H1 (cell line): Measurements from ENCODE around the gene SUDS3. TPM values are rescaled to one million over a fixed set of nuclear protein-coding genes. Genes with fewer than 3 reads are reported as not detected.

Experiments
- CTCF ChIA-PET: fragments of 300-600 bp; sonication (Branson Sonifier 250); formaldehyde crosslinking; loops from one replicate; lab custom pipeline; 2021; ENCODE audit not compliant: partially characterized antibody; lab: Charles Lee
- POLR2A ChIA-PET: fragments of 300-600 bp; sonication (Branson Sonifier 250); formaldehyde crosslinking; loops from one replicate; lab custom pipeline; 2021; ENCODE audit warnings: inconsistent platforms; ENCODE audit not compliant: partially characterized antibody; lab: Charles Lee
- DNase-seq, 2 experiments: peaks; one replicate each; pipeline versions ENCODE4 v3.0.0 to v3.0.0-alpha.2; 2010 to 2022; ENCODE audit warnings: low spot score in 2 of 2, low read depth in 1 of 2, mixed read lengths in 1 of 2
- FAIRE-seq: peaks from 2 replicates; lab custom pipeline; 2011; peaks lifted over from hg19 to GRCh38; lab: Jason Lieb, UNC
- H2AFZ ChIP-seq: 2 replicates; pipeline ENCODE4 v1.8.1; 2012; ENCODE audit warnings: low read length, inconsistent platforms
- H2AK5ac ChIP-seq: 2 replicates; pipeline ENCODE4 v1.6.1; 2013; ENCODE audit warnings: low read depth, low read length
- H2BK120ac ChIP-seq: replicated peaks from 2 replicates; pipeline ENCODE3; 2013; ENCODE audit warnings: low read depth, low read length, inconsistent platforms
- H2BK12ac ChIP-seq: 2 replicates; pipeline ENCODE4 v1.6.1; 2013; ENCODE audit warnings: low read depth, low read length
- H2BK15ac ChIP-seq: 2 replicates; pipeline ENCODE4 v1.6.1; 2013; ENCODE audit warnings: low read length
- H2BK20ac ChIP-seq: 2 replicates; pipeline ENCODE4 v1.6.1; 2013; ENCODE audit warnings: low read length
- H2BK5ac ChIP-seq: 2 replicates; pipeline ENCODE4 v1.6.1; 2013; ENCODE audit warnings: low read depth, low read length
- H3K14ac ChIP-seq: 2 replicates; pipeline ENCODE4 v1.6.1; 2013; ENCODE audit warnings: inconsistent platforms; ENCODE audit not compliant: insufficient read length
- H3K18ac ChIP-seq: 2 replicates; pipeline ENCODE4 v1.6.1; 2013; ENCODE audit warnings: low read length; ENCODE audit errors: extremely low read depth
- H3K23ac ChIP-seq: 2 replicates; pipeline ENCODE4 v1.6.1; 2013; ENCODE audit warnings: inconsistent platforms; ENCODE audit not compliant: insufficient read length
- H3K23me2 ChIP-seq: 2 replicates; pipeline ENCODE4 v1.6.1; 2013; ENCODE audit warnings: low read depth, low read length
- H3K27ac ChIP-seq: 2 replicates; pipeline ENCODE4 v1.6.1; 2011; ENCODE audit warnings: low read depth, low read length, inconsistent platforms
- H3K27me3 ChIP-seq, 4 experiments: replicated peaks in 1 of 4; 1 replicate in 1 of 4; 2 replicates in 3 of 4; pipeline versions ENCODE4 v1.6.1 to v1.8.1; 2011 to 2013; ENCODE audit warnings: low read length in 3 of 4, mild to moderate bottlenecking in 3 of 4, inconsistent platforms in 2 of 4, mixed read lengths in 2 of 4, moderate library complexity in 1 of 4; ENCODE audit not compliant: control insufficient read depth in 3 of 4, insufficient read depth in 3 of 4; ENCODE audit errors: extremely low read depth in 1 of 4
- H3K36me3 ChIP-seq, 4 experiments: 2 replicates each; pipeline versions ENCODE4 v1.6.1 to v1.8.1; 2011 to 2013; ENCODE audit warnings: mild to moderate bottlenecking in 4 of 4, low read length in 3 of 4, moderate library complexity in 2 of 4, control low read depth in 1 of 4, inconsistent platforms in 1 of 4; ENCODE audit not compliant: insufficient read depth in 4 of 4, control insufficient read depth in 2 of 4
- H3K4ac ChIP-seq: replicated peaks from 2 replicates; pipeline ENCODE3; 2013; ENCODE audit warnings: low read length, low read depth, mixed read lengths, inconsistent platforms; ENCODE audit not compliant: insufficient read length
- H3K4me1 ChIP-seq, 4 experiments: replicated peaks in 1 of 4; 1 replicate in 1 of 4; 2 replicates in 3 of 4; pipeline versions ENCODE4 v1.6.1 to v1.8.1; 2011 to 2013; ENCODE audit warnings: low read length in 3 of 4, inconsistent platforms in 2 of 4, mixed read lengths in 1 of 4; ENCODE audit not compliant: insufficient read depth in 4 of 4, control insufficient read depth in 3 of 4
- H3K4me2 ChIP-seq, 2 experiments: 2 replicates each; pipeline versions ENCODE4 v1.6.1 to v1.8.1; 2011 to 2013; ENCODE audit warnings: low read depth in 2 of 2, low read length in 2 of 2, control low read depth in 1 of 2, inconsistent platforms in 1 of 2, mild to moderate bottlenecking in 1 of 2; ENCODE audit not compliant: insufficient read depth in 1 of 2
- H3K4me3 ChIP-seq, 4 experiments: fragments of 200-600, 300-600 bp in 1 of 4; sonication (generic), shearing (Covaris generic), sonication (Bioruptor Twin) in 1 of 4; 2 replicates each; pipeline versions ENCODE4 v1.5.1 to v1.8.1; 2011 to 2016; ENCODE audit warnings: low read length in 4 of 4, low read depth in 3 of 4, control low read depth in 2 of 4, inconsistent platforms in 2 of 4, mild to moderate bottlenecking in 2 of 4, mixed read lengths in 1 of 4, moderate library complexity in 1 of 4; ENCODE audit not compliant: insufficient read depth in 2 of 4; ENCODE audit errors: extremely low read depth in 1 of 4
- H3K56ac ChIP-seq: replicated peaks from 2 replicates; pipeline ENCODE3; 2013; ENCODE audit warnings: low read depth, mild to moderate bottlenecking, mixed read lengths, low read length, inconsistent platforms; ENCODE audit not compliant: insufficient read length
- H3K79me1 ChIP-seq: 2 replicates; pipeline ENCODE4 v1.6.1; 2013; ENCODE audit warnings: low read depth, low read length, control low read depth
- H3K79me2 ChIP-seq, 2 experiments: 2 replicates each; pipeline versions ENCODE4 v1.6.1 to v1.8.1; 2012 to 2013; ENCODE audit warnings: low read length in 2 of 2, mild to moderate bottlenecking in 2 of 2, inconsistent platforms in 1 of 2; ENCODE audit not compliant: insufficient read depth in 2 of 2, control insufficient read depth in 1 of 2
- H3K9ac ChIP-seq, 4 experiments: replicated peaks in 1 of 4; 1 replicate in 1 of 4; 2 replicates in 3 of 4; pipeline versions ENCODE4 v1.6.1 to v1.8.1; 2011 to 2013; ENCODE audit warnings: low read depth in 3 of 4, low read length in 3 of 4, control low read depth in 2 of 4, mild to moderate bottlenecking in 2 of 4, moderate library complexity in 2 of 4, inconsistent platforms in 1 of 4; ENCODE audit errors: extremely low read depth in 1 of 4
- H3K9me3 ChIP-seq, 2 experiments: 2 replicates each; pipeline versions ENCODE4 v1.6.1 to v1.8.1; 2012 to 2013; ENCODE audit warnings: mild to moderate bottlenecking in 2 of 2, moderate library complexity in 2 of 2, control low read depth in 1 of 2, inconsistent platforms in 1 of 2, low read depth in 1 of 2, low read length in 1 of 2, mixed read lengths in 1 of 2; ENCODE audit not compliant: insufficient read depth in 2 of 2
- H4K20me1 ChIP-seq, 2 experiments: replicated peaks in 1 of 2; 2 replicates each; pipeline versions ENCODE3 to v1.8.1; 2011 to 2013; ENCODE audit warnings: inconsistent platforms in 2 of 2, low read length in 2 of 2, mild to moderate bottlenecking in 1 of 2; ENCODE audit not compliant: insufficient read depth in 2 of 2, control insufficient read depth in 1 of 2
- H4K5ac ChIP-seq: 2 replicates; pipeline ENCODE4 v1.6.1; 2013; ENCODE audit warnings: low read length, low read depth, mixed read lengths, inconsistent platforms; ENCODE audit not compliant: insufficient read length
- H4K8ac ChIP-seq: 2 replicates; pipeline ENCODE4 v1.8.0; 2013; ENCODE audit warnings: mild to moderate bottlenecking, moderate library complexity, low read length, inconsistent platforms; ENCODE audit not compliant: insufficient read depth; ENCODE audit errors: extremely low read depth
- H4K91ac ChIP-seq: replicated peaks from 2 replicates; pipeline ENCODE3; 2013; ENCODE audit warnings: low read length, mixed read lengths, inconsistent platforms; ENCODE audit not compliant: insufficient read length
- BACH1 ChIP-seq: IDR thresholded peaks from 2 replicates; pipeline ENCODE4 v1.6.1; 2012; ENCODE audit warnings: low read length, improper control_type of control experiment
- BCL11A ChIP-seq, 2 experiments: IDR thresholded peaks; one replicate each; pipeline ENCODE4 v1.6.1; 2011; ENCODE audit warnings: low read depth in 2 of 2, low read length in 2 of 2, mild to moderate bottlenecking in 2 of 2
- CHD1 ChIP-seq: IDR thresholded peaks from 2 replicates; pipeline ENCODE4 v1.6.1; 2012; ENCODE audit warnings: low read depth, low read length, improper control_type of control experiment
- NANOG ChIP-seq: IDR thresholded peaks from 2 replicates; pipeline ENCODE4 v1.6.1; 2011; ENCODE audit warnings: low read length, low read depth, mild to moderate bottlenecking, inconsistent platforms; ENCODE audit not compliant: insufficient read depth, poor library complexity, severe bottlenecking
- RBBP5 ChIP-seq: IDR thresholded peaks from 2 replicates; pipeline ENCODE4 v1.7.1; 2012; ENCODE audit warnings: low read depth, mild to moderate bottlenecking, inconsistent platforms, low read length, moderate library complexity, borderline replicate concordance
- RFX5 ChIP-seq: IDR thresholded peaks from 2 replicates; pipeline ENCODE4 v1.6.1; 2011; ENCODE audit warnings: low read depth, low read length, improper control_type of control experiment, borderline replicate concordance
- RXRA ChIP-seq: IDR thresholded peaks from 2 replicates; pipeline ENCODE4 v1.6.1; 2011; ENCODE audit warnings: low read depth, mild to moderate bottlenecking, low read length, moderate library complexity; ENCODE audit not compliant: insufficient read depth
- SUZ12 ChIP-seq: fragments of 200-600 bp; sonication (generic); IDR thresholded peaks from 2 replicates; pipeline ENCODE4 v1.6.1; 2012; ENCODE audit warnings: mild to moderate bottlenecking, inconsistent platforms, low read length, moderate library complexity, mixed read lengths
- TBP ChIP-seq: IDR thresholded peaks from 2 replicates; pipeline ENCODE4 v1.6.1; 2011; ENCODE audit warnings: low read depth, low read length, improper control_type of control experiment
- TCF12 ChIP-seq: IDR thresholded peaks from 2 replicates; pipeline ENCODE4 v1.6.1; 2011; ENCODE audit warnings: low read depth, mild to moderate bottlenecking, low read length
- YY1 ChIP-seq: IDR thresholded peaks from 2 replicates; pipeline ENCODE4 v1.6.1; 2011; ENCODE audit warnings: low read depth, mild to moderate bottlenecking, low read length
- ZNF274 ChIP-seq: IDR thresholded peaks from 2 replicates; pipeline ENCODE4 v1.7.0; 2012; ENCODE audit warnings: low read length, borderline replicate concordance; ENCODE audit errors: extremely low read depth
- WGBS, 2 experiments: shearing (Covaris generic) in 1 of 2; methylation state at CpG; one replicate each; pipeline versions ENCODE4 v1.1.6 to v1.1.7; 2013 to 2015; ENCODE audit warnings: low lambda C conversion rate in 2 of 2, mixed read lengths in 2 of 2, inconsistent platforms in 1 of 2, low coverage in 1 of 2, missing lambda C conversion rate in 1 of 2; ENCODE audit not compliant: insufficient replicate concordance in 2 of 2, insufficient coverage in 1 of 2, insufficient read length in 1 of 2; ENCODE audit errors: extremely low coverage in 1 of 2, missing lambda C conversion rate in 1 of 2; 5-methylcytosine and 5-hydroxymethylcytosine counted together
- polyA plus RNA-seq, 7 experiments: library from polyadenylated mRNA; depleted of rRNA in 3 of 7; stranded (reverse) in 5 of 7; unstranded in 2 of 7; fragments of >200 nt in 5 of 7; fragments of 200-250 nt in 2 of 7; gene quantifications; 1 replicate in 5 of 7; 2 replicates in 1 of 7; 4 replicates in 1 of 7; pipeline versions ENCODE4 v1.2.1 to v1.2.3, GENCODE V29; 2011 to 2013; ENCODE audit warnings: missing spikeins in 2 of 7, mixed read lengths in 2 of 7
- total RNA-seq: library from RNA; stranded (reverse); fragmentation: NEBNext Ultra II Directional; extraction: Animal tissue kit (Norgen Biotek cat#: 25700); gene quantifications from 2 replicates; pipeline ENCODE4 v1.2.1, GENCODE V29; 2021
- TF ChIP-seq, protein P1 (sequence below): IDR thresholded peaks from 2 replicates; pipeline ENCODE4 v1.6.1; 2012; ENCODE audit warnings: inconsistent platforms
- TF ChIP-seq, protein P2 (sequence below): IDR thresholded peaks from 2 replicates; pipeline ENCODE4 v1.6.1; 2012; ENCODE audit warnings: inconsistent platforms

Gene SUDS3
- total and polyA plus RNA-seq, 2 of the 8 experiments (the other 6 are each of a cell fraction or from before 2014, with no cell fraction given) = 30.0 to 58.7 TPM

DNA sequence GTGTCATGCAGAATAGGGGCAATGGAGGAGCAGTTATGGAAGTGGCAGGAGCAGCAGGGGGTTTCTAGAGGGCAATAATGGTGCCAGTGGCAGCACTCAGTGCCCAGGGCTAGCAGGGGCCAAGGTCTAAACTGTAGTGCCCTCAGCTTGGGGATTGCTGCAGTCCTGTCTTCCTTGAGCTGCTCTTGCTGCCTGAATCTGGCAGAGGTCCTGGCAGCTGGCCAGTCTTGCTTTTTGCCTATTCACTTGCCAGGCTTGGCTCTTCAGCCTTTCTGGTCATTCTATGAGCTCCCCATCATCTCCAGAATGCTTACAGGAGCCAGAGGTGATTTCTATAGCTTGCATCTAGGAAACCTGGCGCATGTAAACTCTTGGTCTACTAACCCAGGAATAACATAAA lies 72.0 kb downstream of the SUDS3 start:
- no peak overlapping the region for H3K9ac ChIP-seq
- no peak overlapping the region for H2BK120ac ChIP-seq
- H3K4me2 ChIP-seq = no peak overlapping the region
- H3K23ac ChIP-seq = no peak overlapping the region
- H3K79me2 ChIP-seq = no peaks in the 10 kb centered on the region
- no peak overlapping the region for H2BK12ac ChIP-seq
- POLR2A ChIA-PET = no interaction called here
- H3K27ac ChIP-seq = no peak overlapping the region
- DNase-seq = no peak
- H3K4me1 ChIP-seq = no peaks in the 10 kb centered on the region
- FAIRE-seq = no peak
- WGBS, 2 experiments = 83% methylated on average over 1 of the region's 1 CpG; no CpG with 5 or more reads in 1 of the 2 experiments
- no peak overlapping the region for H3K4ac ChIP-seq
- no peak overlapping the region for H4K5ac ChIP-seq
- no peak overlapping the region for H3K56ac ChIP-seq
- no peak overlapping the region for H3K14ac ChIP-seq
- no peak overlapping the region for H3K4me3 ChIP-seq
- H2BK5ac ChIP-seq = no peak overlapping the region
- H2AFZ ChIP-seq = no peak overlapping the region
- H2BK15ac ChIP-seq = no peak overlapping the region
- H2BK20ac ChIP-seq = no peak overlapping the region
- H3K23me2 ChIP-seq = no peaks in the 10 kb centered on the region
- no peaks in the 10 kb centered on the region for H3K27me3 ChIP-seq
- no peaks in the 10 kb centered on the region for H3K36me3 ChIP-seq
- H3K9me3 ChIP-seq = no peaks in the 10 kb centered on the region
- H4K8ac ChIP-seq = no peak overlapping the region
- H2AK5ac ChIP-seq = no peak overlapping the region
- H3K18ac ChIP-seq = no peak overlapping the region
- H3K79me1 ChIP-seq = no peaks in the 10 kb centered on the region
- peak overlapping the region; percentile 30 for H4K91ac ChIP-seq
- H4K20me1 ChIP-seq = no peaks in the 10 kb centered on the region
- CTCF ChIA-PET = interaction anchor here (0.6 to 1.2 kb wide), 3 partner anchors 12 to 1045 kb away, joined by 3 to 5 read pairs (median 3); no protein-coding TSS in a partner anchor
- no peak for TF ChIP-seq ZNF274
- no peak for TF ChIP-seq TCF12
- TF ChIP-seq, protein P1, sequence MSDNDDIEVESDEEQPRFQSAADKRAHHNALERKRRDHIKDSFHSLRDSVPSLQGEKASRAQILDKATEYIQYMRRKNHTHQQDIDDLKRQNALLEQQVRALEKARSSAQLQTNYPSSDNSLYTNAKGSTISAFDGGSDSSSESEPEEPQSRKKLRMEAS = no peak
- no peak for TF ChIP-seq RFX5
- no peak for TF ChIP-seq NANOG
- TF ChIP-seq BCL11A (IDR thresholded peaks at IDR 0.05; ENCODE audit: low read depth in 2 of 2, low read length in 2 of 2) = no peak
- TF ChIP-seq YY1 = no peak
- TF ChIP-seq, protein P2, sequence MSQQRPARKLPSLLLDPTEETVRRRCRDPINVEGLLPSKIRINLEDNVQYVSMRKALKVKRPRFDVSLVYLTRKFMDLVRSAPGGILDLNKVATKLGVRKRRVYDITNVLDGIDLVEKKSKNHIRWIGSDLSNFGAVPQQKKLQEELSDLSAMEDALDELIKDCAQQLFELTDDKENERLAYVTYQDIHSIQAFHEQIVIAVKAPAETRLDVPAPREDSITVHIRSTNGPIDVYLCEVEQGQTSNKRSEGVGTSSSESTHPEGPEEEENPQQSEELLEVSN = no peak
- TF ChIP-seq RXRA = no peak
- TF ChIP-seq SUZ12 = no peak
- TF ChIP-seq TBP = no peak
- TF ChIP-seq RBBP5 = no peak
- TF ChIP-seq BACH1 = no peak
- TF ChIP-seq CHD1 = no peak
